GM18511 (cell line): ENCODE data around the gene PLS3.

Source experiments
- ATAC-seq: cut with Tn5 transposase; IDR thresholded peaks from one replicate; pipeline ENCODE4 v1.9.1; 2021; ENCODE audit warnings: mild to moderate bottlenecking, moderate library complexity; ENCODE audit not compliant: unreplicated experiment

The PLS3 gene

GRCh38 chrX:115690511-115691216 is 129.7 kb downstream of the PLS3 start:
- ATAC-seq: peak; percentile 96

- ATAC-seq: no peak
Measured at GRCh38 chrX:115693476-115693875, 132.5 kb downstream of the PLS3 start.

- ATAC-seq: no peak
Measured at GRCh38 chrX:115694028-115694427, 133.1 kb downstream of the PLS3 start.

GRCh38 chrX:115696039-115696438 is 135.1 kb downstream of the PLS3 start:
- no peak for ATAC-seq

- no peak for ATAC-seq
Measured at GRCh38 chrX:115696939-115697338, 136.0 kb downstream of the PLS3 start.

GRCh38 chrX:115697806-115698205 is 136.8 kb downstream of the PLS3 start:
- ATAC-seq: no peak
